Brain microvascular endothelial cell (primary cell): ENCODE data around the gene MAP4K1.

Source experiments
- DNase-seq: peaks from one replicate; pipeline ENCODE4 v3.0.0-alpha.2; 2020
- H3K27ac ChIP-seq: fragments of 250-450 bp; sonication (Bioruptor Pico); 2 replicates; pipeline ENCODE4 v1.5.1; 2020; ENCODE audit warnings: mild to moderate bottlenecking, moderate library complexity
- H3K27me3 ChIP-seq: fragments of 250-450 bp; sonication (Bioruptor Pico); replicated peaks from 2 replicates; pipeline ENCODE4 v1.5.1; 2020; ENCODE audit warnings: mild to moderate bottlenecking
- H3K36me3 ChIP-seq: fragments of 250-450 bp; sonication (Bioruptor Pico); replicated peaks from 2 replicates; pipeline ENCODE4 v1.5.1; 2020; ENCODE audit warnings: mild to moderate bottlenecking
- H3K4me3 ChIP-seq: 2 replicates; pipeline ENCODE4 v1.5.1; 2011; ENCODE audit warnings: low read depth, mild to moderate bottlenecking, control low read depth, low read length, moderate library complexity
- CTCF ChIP-seq: IDR thresholded peaks from 2 replicates; pipeline ENCODE4 v1.5.1; 2011; ENCODE audit warnings: low read depth, mild to moderate bottlenecking, moderate library complexity, low read length, control low read depth, inconsistent platforms; ENCODE audit errors: missing control alignments
- in situ Hi-C: cut with HindIII; loops from 2 replicates; pipeline ENCODE4 v1.10.0; 2017; ENCODE audit warnings: low sequenced_read_pairs, low pct_ligation_motif_present

Gene MAP4K1

GRCh38 chr19:38647966-38648768 is 30.4 kb upstream of the MAP4K1 start:
- DNase-seq = no peak
- no peaks in the 10 kb centered on the region for H3K27me3 ChIP-seq
- H3K4me3 ChIP-seq = peak overlapping the region; percentile 94
- no peak for TF ChIP-seq CTCF
- peak overlapping the region; percentile 22 for H3K27ac ChIP-seq
- H3K36me3 ChIP-seq = no peaks in the 10 kb centered on the region
- in situ Hi-C loops = no loop called here

- H3K36me3 ChIP-seq = no peaks in the 10 kb centered on the region
- in situ Hi-C loops = no loop called here
- DNase-seq = peak; percentile 97
- peak within 1 kb of the TSS; percentile 94 for H3K4me3 ChIP-seq
- H3K27me3 ChIP-seq = no peaks in the 10 kb centered on the region
- TF ChIP-seq CTCF = no peak
- H3K27ac ChIP-seq = peak within 1 kb of the TSS; percentile 33
Measured at GRCh38 chr19:38647368-38647965, 29.7 kb upstream of the MAP4K1 start, which contains the start of gene ACTN4. TSS of gene ACTN4 (plus strand) at chr19:38647649. CDS start at chr19:38647746, 97 bp downstream.

GRCh38 chr19:38644719-38645118 is 27.0 kb upstream of the MAP4K1 start:
- DNase-seq = no peak
- no peak for TF ChIP-seq CTCF
- Histone ChIP-seq H3K36me3 (no peaks in the 10 kb centered on the region), H3K27ac (no peak overlapping the region), H3K4me3 (no peak overlapping the region), H3K27me3 (no peaks in the 10 kb centered on the region)
- in situ Hi-C loops = no loop called here

GRCh38 chr19:38642176-38642575 is 24.4 kb upstream of the MAP4K1 start:
- Histone ChIP-seq H3K27ac (no peak overlapping the region), H3K4me3 (no peak overlapping the region), H3K27me3 (no peaks in the 10 kb centered on the region), H3K36me3 (peaks cover 3% of the 10 kb centered on the region)
- no peak for TF ChIP-seq CTCF
- DNase-seq = no peak
- in situ Hi-C loops = no loop called here

- DNase-seq = no peak
- in situ Hi-C loops = no loop called here
- no peak overlapping the region for H3K27ac ChIP-seq
- no peak overlapping the region for H3K4me3 ChIP-seq
- H3K27me3 ChIP-seq = no peaks in the 10 kb centered on the region
- no peak for TF ChIP-seq CTCF
- H3K36me3 ChIP-seq = peaks cover 8% of the 10 kb centered on the region
Measured at GRCh38 chr19:38640368-38640767, 22.6 kb upstream of the MAP4K1 start.
